AG09309 (cell line): ENCODE results near the gene TSSK6.

Experiments used
- DNase-seq: peaks from one replicate; pipeline ENCODE4 v3.0.0-alpha.2; 2010; ENCODE audit warnings: low read depth
- H3K4me3 ChIP-seq: 2 replicates; pipeline ENCODE4 v1.5.1; 2011; ENCODE audit warnings: mild to moderate bottlenecking, low read depth, low read length, moderate library complexity; ENCODE audit not compliant: control insufficient read depth
- CTCF ChIP-seq: IDR thresholded peaks from 2 replicates; pipeline ENCODE4 v1.5.1; 2011; ENCODE audit warnings: mild to moderate bottlenecking, low read depth, low read length, inconsistent platforms; ENCODE audit not compliant: insufficient read depth, control insufficient read depth; ENCODE audit errors: missing control alignments

Gene TSSK6

GRCh38 chr19:19558055-19558454, 42.7 kb upstream of the TSSK6 start:
- H3K4me3 ChIP-seq = no peak overlapping the region
- no peak for TF ChIP-seq CTCF
- DNase-seq = no peak

- no peak for DNase-seq
- peak; percentile 78 for TF ChIP-seq CTCF
- no peak overlapping the region for H3K4me3 ChIP-seq
These were observed 39.0 kb upstream of the TSSK6 start for GRCh38 chr19:19554074-19555023.

- no peak for TF ChIP-seq CTCF
- H3K4me3 ChIP-seq = no peak overlapping the region
- no peak for DNase-seq
These were observed 38.3 kb upstream of the TSSK6 start for GRCh38 chr19:19553670-19554069.

- TF ChIP-seq CTCF = peak; percentile 73
- no peak for DNase-seq
- no peak overlapping the region for H3K4me3 ChIP-seq
These were observed 37.5 kb upstream of the TSSK6 start for GRCh38 chr19:19552798-19553197.

- no peak overlapping the region for H3K4me3 ChIP-seq
- DNase-seq = no peak
- TF ChIP-seq CTCF = no peak
These were observed 36.5 kb upstream of the TSSK6 start for GRCh38 chr19:19551853-19552192.

GRCh38 chr19:19550972-19551852, 35.9 kb upstream of the TSSK6 start:
- H3K4me3 ChIP-seq = no peak overlapping the region
- TF ChIP-seq CTCF = no peak
- DNase-seq = no peak
